Activated naive CD4-positive, alpha-beta T cell treated with anti-CD3 and anti-CD28 coated beads for 36 hours (primary cell): Measurements from ENCODE around the gene ASB18. TPM values are rescaled to one million over a fixed set of nuclear protein-coding genes. Genes with fewer than 3 reads are reported as not detected.

ENCODE experiments used
- total RNA-seq, 2 experiments: library from RNA; stranded (reverse); gene quantifications; one replicate each; pipeline ENCODE4 v1.2.3, GENCODE V29; 2021

Gene ASB18
- total RNA-seq, 2 experiments from 2014 or later = not detected

Other genes with a start within 250 kb of the ASB18 start
- not detected for gene GBX2, start 96.0 kb downstream of the ASB18 start, total RNA-seq